GM06990 (cell line): Measurements from ENCODE around the gene DNAJC24.

Experiments used
- DNase-seq: peaks from one replicate; pipeline ENCODE4 v3.0.0-alpha.2; 2011; ENCODE audit not compliant: insufficient read length; ENCODE audit errors: extremely low read depth
- H3K27me3 ChIP-seq: replicated peaks from 2 replicates; pipeline ENCODE4 v1.6.0; 2011; ENCODE audit warnings: low read length; ENCODE audit not compliant: control insufficient read depth, insufficient read depth
- H3K36me3 ChIP-seq: 2 replicates; pipeline ENCODE4 v1.5.1; 2011; ENCODE audit warnings: low read length; ENCODE audit not compliant: control insufficient read depth, insufficient read depth
- H3K4me3 ChIP-seq: replicated peaks from 2 replicates; pipeline ENCODE4 v1.5.1; 2011; ENCODE audit warnings: low read depth, mild to moderate bottlenecking, control low read depth, low read length
- TF ChIP-seq, protein P1 (sequence below): IDR thresholded peaks from 2 replicates; pipeline ENCODE4 v1.5.1; 2011; ENCODE audit warnings: low read length, control low read depth, mild to moderate bottlenecking, inconsistent platforms; ENCODE audit not compliant: insufficient read depth, poor library complexity, severe bottlenecking

DNAJC24 gene

DNA sequence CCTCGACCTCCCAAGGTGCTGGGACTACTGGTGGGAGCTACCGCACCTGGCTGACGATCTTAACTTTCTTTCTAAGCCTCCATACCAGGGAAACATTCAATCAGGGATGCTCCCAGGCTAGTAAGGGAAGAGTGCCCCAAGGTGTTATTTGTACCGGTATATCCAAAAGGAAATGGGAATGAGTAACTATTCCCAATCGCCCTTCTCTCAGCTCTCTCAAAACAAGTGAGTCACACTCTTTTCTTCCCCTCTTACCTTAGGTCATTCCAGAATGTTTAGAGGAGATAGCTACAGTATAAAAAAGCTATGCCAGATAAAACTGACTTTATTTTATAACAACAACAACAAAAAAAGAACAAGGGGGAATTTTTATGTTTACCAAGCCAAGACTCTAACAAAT is 13.8 kb upstream of the DNAJC24 start:
- no peak for DNase-seq
- Histone ChIP-seq H3K4me3 (no peak overlapping the region), H3K36me3 (no peaks in the 10 kb centered on the region), H3K27me3 (no peaks in the 10 kb centered on the region)
- TF ChIP-seq, protein P1, sequence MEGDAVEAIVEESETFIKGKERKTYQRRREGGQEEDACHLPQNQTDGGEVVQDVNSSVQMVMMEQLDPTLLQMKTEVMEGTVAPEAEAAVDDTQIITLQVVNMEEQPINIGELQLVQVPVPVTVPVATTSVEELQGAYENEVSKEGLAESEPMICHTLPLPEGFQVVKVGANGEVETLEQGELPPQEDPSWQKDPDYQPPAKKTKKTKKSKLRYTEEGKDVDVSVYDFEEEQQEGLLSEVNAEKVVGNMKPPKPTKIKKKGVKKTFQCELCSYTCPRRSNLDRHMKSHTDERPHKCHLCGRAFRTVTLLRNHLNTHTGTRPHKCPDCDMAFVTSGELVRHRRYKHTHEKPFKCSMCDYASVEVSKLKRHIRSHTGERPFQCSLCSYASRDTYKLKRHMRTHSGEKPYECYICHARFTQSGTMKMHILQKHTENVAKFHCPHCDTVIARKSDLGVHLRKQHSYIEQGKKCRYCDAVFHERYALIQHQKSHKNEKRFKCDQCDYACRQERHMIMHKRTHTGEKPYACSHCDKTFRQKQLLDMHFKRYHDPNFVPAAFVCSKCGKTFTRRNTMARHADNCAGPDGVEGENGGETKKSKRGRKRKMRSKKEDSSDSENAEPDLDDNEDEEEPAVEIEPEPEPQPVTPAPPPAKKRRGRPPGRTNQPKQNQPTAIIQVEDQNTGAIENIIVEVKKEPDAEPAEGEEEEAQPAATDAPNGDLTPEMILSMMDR, result no peak

DNA sequence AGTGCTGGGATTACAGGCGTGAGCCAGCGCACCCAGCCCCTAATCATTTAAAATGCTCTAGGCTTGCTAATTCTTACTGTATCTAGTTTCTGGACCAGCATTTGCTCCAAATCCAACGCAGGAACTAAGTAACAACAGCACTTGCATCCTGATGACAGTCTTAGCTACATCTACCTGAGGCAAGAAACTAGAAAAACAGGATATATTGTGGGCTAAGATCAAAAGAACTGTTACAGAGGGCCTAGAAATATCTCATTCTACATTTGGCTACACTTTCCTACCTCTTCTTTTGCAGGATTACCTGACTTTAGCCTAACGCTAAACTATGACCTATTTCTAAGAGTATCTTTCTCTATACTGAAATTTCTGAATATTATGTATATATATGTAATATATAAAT is 7.9 kb upstream of the DNAJC24 start:
- no peaks in the 10 kb centered on the region for H3K27me3 ChIP-seq
- DNase-seq, result no peak
- TF ChIP-seq, protein P1, result no peak

DNA sequence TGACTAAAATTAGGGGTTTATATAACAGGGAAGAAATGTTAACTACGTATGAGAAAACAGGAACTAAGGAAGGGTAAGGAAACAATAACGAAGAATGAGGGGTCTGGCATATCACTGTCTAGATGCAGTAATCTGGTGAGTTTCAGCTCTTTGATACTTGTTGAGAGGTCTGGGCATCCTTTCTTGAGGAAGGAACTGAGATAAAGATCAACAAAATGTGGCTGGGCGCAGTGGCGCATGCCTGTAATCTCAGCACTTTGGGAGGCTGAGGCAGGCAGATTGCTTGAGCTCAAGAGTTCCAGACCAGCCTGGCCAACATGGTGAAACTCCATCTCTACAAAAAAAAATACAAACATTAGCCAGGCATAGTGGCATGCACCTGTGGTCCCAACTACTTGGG is 2.9 kb upstream of the DNAJC24 start:
- H3K27me3 ChIP-seq, result no peaks in the 10 kb centered on the region
- no peaks in the 10 kb centered on the region for H3K36me3 ChIP-seq
- DNase-seq, result no peak
- H3K4me3 ChIP-seq, result no peak overlapping the region
- TF ChIP-seq, protein P1, result no peak

More for the DNA sequence above, 7.9 kb upstream of the DNAJC24 start:
- H3K4me3 ChIP-seq, result no peak overlapping the region
- H3K36me3 ChIP-seq, result no peaks in the 10 kb centered on the region

DNA sequence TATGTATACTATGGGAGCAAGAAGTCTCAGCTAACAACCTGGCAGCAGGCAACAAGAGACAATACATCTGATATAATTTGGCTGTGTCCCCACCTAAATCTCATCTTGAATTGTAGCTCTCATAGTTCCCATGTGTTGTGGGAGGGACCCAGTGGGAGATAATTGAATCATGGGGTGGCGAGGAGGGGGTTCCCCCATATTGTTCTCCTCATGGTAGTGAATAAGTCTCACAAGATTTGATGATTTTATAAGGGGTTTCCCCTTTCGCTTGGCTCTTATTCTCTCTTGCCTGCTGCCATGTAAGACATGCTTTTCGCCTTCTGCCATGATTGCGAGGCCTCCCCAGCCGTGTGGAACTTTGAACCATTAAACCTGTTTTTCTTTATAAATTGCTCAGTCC is 6.2 kb downstream of the DNAJC24 start:
- H3K27me3 ChIP-seq, result no peaks in the 10 kb centered on the region
- no peak for DNase-seq
- TF ChIP-seq, protein P1, result no peak
- H3K36me3 ChIP-seq, result peaks cover 1% of the 10 kb centered on the region; the same call in 1 of the 2 replicates
- no peak overlapping the region for H3K4me3 ChIP-seq

DNA sequence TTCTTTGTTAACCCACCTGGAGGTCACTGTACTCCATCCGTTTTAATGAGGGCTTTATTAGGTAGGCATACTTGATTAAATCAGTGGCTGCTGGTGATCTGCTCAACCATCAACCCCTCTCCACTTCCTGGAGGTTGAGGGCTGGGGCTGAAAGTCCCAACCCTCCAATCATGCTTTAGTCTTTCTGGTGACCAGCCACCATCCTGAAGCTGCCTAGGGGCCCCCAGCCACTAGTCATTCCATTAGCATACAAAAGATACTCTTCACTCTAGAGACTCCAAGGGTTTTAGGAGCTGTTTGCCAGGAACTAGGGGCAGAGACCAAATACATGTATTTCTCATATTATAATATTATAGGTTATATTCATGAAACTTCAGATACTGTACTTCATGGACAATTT is 13.5 kb downstream of the DNAJC24 start:
- no peak for DNase-seq
- TF ChIP-seq, protein P1, result no peak
- H3K4me3 ChIP-seq, result no peak overlapping the region
- no peaks in the 10 kb centered on the region for H3K27me3 ChIP-seq
- peaks cover 1% of the 10 kb centered on the region for H3K36me3 ChIP-seq

DNA sequence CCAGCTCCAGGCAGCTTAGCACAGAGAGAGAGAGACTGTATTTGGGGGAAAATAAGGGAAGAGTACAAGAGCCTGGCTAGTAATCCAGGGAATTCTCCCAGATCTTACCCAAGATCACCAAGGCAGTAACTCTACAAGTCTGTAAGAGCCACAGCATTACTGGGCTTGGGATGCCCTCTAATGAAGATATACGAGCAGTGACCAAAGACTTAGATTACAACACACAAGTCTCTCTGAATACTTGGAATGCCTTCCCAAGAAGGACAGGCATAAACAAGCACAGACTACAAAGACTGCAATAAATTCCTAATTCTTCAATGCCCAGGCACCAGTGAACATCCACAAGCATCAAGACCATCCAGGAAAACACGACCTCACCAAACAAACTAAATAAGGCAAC is 17.7 kb downstream of the DNAJC24 start:
- Histone ChIP-seq H3K27me3 (no peaks in the 10 kb centered on the region), H3K36me3 (no peaks in the 10 kb centered on the region; the same call in 1 of the 2 replicates), H3K4me3 (no peak overlapping the region)
- TF ChIP-seq, protein P1, result no peak
- no peak for DNase-seq
